Uterus (tissue), 2 donors: ENCODE results near the gene USP12.

ENCODE experiments used
- CTCF ChIP-seq, 4 experiments: fragments of 200-600 bp in 2 of 4; fragments of 450-650 bp in 2 of 4; sonication (generic) in 2 of 4; IDR thresholded peaks; one replicate each; pipeline ENCODE4 v1.5.1; 2016 to 2019; ENCODE audit warnings: antibody characterized with exemption in 4 of 4, mild to moderate bottlenecking in 2 of 4, moderate library complexity in 1 of 4
- POLR2A ChIP-seq, 2 donors: fragments of 450-650 bp; IDR thresholded peaks; one replicate each; pipeline ENCODE4 v1.6.1; 2016; ENCODE audit warnings: antibody characterized with exemption in 2 of 2, mild to moderate bottlenecking in 1 of 2, moderate library complexity in 1 of 2

- TF ChIP-seq CTCF (IDR thresholded peaks at IDR 0.05) (no peak), POLR2A (IDR thresholded peaks at IDR 0.05) (no peak)
These were observed 31.6 kb upstream of the USP12 start for GRCh38 chr13:27203186-27203585.
